Measurements from ENCODE around the gene SLCO4A1.

Gene SLCO4A1

DNA sequence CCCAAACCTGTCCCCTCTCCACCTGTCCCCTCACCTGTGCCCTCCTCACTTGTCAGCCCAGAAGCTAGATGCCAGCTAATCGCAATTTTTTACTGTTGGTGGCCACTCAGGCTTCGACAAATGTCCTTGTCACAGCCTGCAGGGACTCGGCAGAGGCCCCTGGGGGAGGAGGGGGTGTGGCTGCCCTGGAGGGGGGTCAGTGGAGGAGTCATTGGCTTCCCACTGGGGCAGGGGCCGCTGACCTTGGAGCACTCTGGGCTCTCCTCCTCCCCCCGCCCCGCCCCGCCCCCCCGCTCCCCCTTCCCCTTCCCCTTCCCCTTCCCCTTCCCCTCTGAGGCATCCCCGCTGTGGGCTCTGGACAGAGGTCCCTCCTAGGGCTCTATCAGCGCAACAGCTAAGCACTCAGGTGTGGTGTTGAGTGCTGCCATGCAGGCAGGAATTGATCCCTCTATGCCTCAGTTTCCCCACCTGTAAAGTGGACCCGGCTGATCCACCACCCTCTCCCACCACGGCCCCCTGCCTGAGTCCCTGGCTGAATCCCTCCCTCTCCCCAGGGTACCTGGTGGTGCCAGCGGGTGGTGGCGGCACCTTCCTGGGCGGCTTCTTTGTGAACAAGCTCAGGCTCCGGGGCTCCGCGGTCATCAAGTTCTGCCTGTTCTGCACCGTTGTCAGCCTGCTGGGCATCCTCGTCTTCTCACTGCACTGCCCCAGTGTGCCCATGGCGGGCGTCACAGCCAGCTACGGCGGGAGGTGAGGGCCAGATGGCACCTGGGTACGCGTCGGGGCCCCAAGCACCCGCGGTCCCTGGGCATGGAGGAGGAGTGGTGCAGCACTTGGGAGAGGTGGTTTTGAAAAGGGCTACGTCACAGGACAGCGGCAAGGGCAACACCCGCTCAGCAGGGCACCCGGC, 23.8 kb downstream of the SLCO4A1 start:
- H3K27ac Mint-ChIP-seq = no peak overlapping the region
- H3K27me3 Mint-ChIP-seq = no peaks in the 10 kb centered on the region
- H3K9me3 Mint-ChIP-seq (ENCODE audit: low read depth) = no peaks in the 10 kb centered on the region
- no peaks in the 10 kb centered on the region for H3K4me1 Mint-ChIP-seq (ENCODE audit: low read depth)
- H3K4me3 Mint-ChIP-seq = no peak overlapping the region
- H3K36me3 Mint-ChIP-seq = peaks cover 5% of the 10 kb centered on the region

GRCh38 chr20:62666736-62667529, 24.6 kb downstream of the SLCO4A1 start:
- Mint-ChIP-seq H3K9me3 (ENCODE audit: low read depth) (no peaks in the 10 kb centered on the region), H3K4me1 (ENCODE audit: low read depth) (no peaks in the 10 kb centered on the region), H3K27ac (no peak overlapping the region), H3K27me3 (no peaks in the 10 kb centered on the region), H3K36me3 (peaks cover 5% of the 10 kb centered on the region), H3K4me3 (no peak overlapping the region)

GRCh38 chr20:62667530-62668440, 25.5 kb downstream of the SLCO4A1 start:
- Mint-ChIP-seq H3K9me3 (ENCODE audit: low read depth) (no peaks in the 10 kb centered on the region), H3K27ac (no peak overlapping the region), H3K4me1 (ENCODE audit: low read depth) (no peaks in the 10 kb centered on the region), H3K36me3 (peaks cover 5% of the 10 kb centered on the region), H3K27me3 (no peaks in the 10 kb centered on the region), H3K4me3 (no peak overlapping the region)

DNA sequence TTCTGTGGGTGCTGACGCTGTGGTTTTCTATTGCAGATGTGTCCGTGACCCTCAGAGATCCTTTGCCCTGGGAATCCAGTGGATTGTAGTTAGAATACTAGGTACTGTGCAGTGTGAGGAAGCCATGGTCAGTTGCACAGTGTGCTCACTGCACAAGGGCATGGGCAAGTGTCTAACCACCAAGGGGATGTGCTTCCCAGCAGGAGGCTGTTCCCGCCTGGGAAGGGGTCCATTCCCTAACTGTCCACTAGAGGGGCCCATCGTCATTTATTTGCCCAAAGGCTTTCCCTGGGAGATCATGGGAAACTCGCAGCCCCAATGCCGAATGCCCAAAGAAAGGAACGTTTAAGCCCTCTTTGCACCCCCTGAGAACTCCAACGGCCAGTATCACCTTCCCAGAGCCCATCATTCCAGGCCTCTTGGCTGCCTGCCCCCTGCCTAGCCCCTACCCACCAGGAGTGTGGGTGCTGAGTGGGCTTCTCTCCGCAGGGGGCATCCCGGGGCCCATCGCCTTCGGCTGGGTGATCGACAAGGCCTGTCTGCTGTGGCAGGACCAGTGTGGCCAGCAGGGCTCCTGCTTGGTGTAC, 26.2 kb downstream of the SLCO4A1 start:
- H3K4me1 Mint-ChIP-seq (ENCODE audit: low read depth) = no peaks in the 10 kb centered on the region
- no peak overlapping the region for H3K27ac Mint-ChIP-seq
- H3K36me3 Mint-ChIP-seq = peaks cover 5% of the 10 kb centered on the region
- H3K27me3 Mint-ChIP-seq = no peaks in the 10 kb centered on the region
- no peaks in the 10 kb centered on the region for H3K9me3 Mint-ChIP-seq (ENCODE audit: low read depth)
- H3K4me3 Mint-ChIP-seq = no peak overlapping the region

- H3K27me3 Mint-ChIP-seq = no peaks in the 10 kb centered on the region
- H3K36me3 Mint-ChIP-seq = peaks cover 5% of the 10 kb centered on the region
Measured at GRCh38 chr20:62669249-62669648, 26.9 kb downstream of the SLCO4A1 start.

GRCh38 chr20:62670156-62670555, 27.9 kb downstream of the SLCO4A1 start:
- no peak overlapping the region for H3K4me3 Mint-ChIP-seq
- H3K9me3 Mint-ChIP-seq (ENCODE audit: low read depth) = no peaks in the 10 kb centered on the region
- no peaks in the 10 kb centered on the region for H3K4me1 Mint-ChIP-seq (ENCODE audit: low read depth)
- H3K36me3 Mint-ChIP-seq = peaks cover 5% of the 10 kb centered on the region
- no peak overlapping the region for H3K27ac Mint-ChIP-seq
- no peaks in the 10 kb centered on the region for H3K27me3 Mint-ChIP-seq

More at GRCh38 chr20:62669249-62669648, 26.9 kb downstream of the SLCO4A1 start:
- no peaks in the 10 kb centered on the region for H3K9me3 Mint-ChIP-seq (ENCODE audit: low read depth)
- H3K4me3 Mint-ChIP-seq = no peak overlapping the region
- H3K27ac Mint-ChIP-seq = no peak overlapping the region
- no peaks in the 10 kb centered on the region for H3K4me1 Mint-ChIP-seq (ENCODE audit: low read depth)

DNA sequence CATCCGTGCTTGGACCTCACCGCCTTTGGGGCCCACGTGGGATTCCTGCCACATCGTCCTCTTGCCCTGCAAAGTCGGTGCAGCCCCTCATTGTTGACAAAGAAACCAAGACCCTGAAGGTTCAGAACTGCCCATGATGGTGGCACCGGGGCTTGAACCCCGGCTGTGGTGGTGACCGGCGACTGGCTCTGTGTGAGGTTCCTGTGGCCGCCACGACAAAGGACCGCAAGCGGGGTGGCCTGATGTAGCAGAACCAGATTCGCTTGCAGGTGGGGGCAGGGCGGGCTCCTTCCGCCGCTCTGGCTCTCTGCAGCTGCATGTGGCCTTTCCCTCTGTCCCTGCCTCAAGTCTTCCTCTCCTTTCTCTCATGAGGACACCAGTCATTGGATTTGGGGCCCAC, 28.7 kb downstream of the SLCO4A1 start:
- H3K27ac Mint-ChIP-seq = no peak overlapping the region
- H3K4me3 Mint-ChIP-seq = no peak overlapping the region
- peaks cover 5% of the 10 kb centered on the region for H3K36me3 Mint-ChIP-seq
- H3K9me3 Mint-ChIP-seq (ENCODE audit: low read depth) = no peaks in the 10 kb centered on the region
- H3K4me1 Mint-ChIP-seq (ENCODE audit: low read depth) = no peaks in the 10 kb centered on the region
- no peaks in the 10 kb centered on the region for H3K27me3 Mint-ChIP-seq

DNA sequence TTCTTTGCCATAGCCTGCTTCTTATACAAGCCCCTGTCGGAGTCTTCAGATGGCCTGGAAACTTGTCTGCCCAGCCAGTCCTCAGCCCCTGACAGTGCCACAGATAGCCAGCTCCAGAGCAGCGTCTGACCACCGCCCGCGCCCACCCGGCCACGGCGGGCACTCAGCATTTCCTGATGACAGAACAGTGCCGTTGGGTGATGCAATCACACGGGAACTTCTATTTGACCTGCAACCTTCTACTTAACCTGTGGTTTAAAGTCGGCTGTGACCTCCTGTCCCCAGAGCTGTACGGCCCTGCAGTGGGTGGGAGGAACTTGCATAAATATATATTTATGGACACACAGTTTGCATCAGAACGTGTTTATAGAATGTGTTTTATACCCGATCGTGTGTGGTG, 29.5 kb downstream of the SLCO4A1 start:
- Mint-ChIP-seq H3K4me3 (no peak overlapping the region), H3K36me3 (peaks cover 5% of the 10 kb centered on the region), H3K27me3 (no peaks in the 10 kb centered on the region), H3K4me1 (ENCODE audit: low read depth) (no peaks in the 10 kb centered on the region), H3K9me3 (ENCODE audit: low read depth) (no peaks in the 10 kb centered on the region), H3K27ac (no peak overlapping the region)

DNA sequence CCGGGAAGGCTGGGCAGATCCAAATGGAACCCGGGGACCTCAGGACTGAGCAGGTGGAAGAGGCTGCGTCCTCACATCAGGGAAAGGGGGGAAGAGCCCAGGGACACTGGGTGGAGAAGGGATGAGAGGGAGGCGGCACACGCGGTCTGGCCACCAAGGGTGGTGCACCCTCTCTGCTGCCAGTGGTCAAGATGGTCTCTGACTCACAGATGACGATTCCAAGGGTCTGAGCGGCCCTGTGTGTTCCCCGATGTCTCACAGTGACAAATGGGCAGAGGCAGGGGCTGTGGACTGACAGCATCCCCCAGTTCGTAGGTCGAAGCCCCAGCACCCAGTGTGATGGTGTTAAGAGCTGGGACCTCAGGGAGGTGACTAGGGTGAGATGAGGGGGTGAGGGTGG, 32.1 kb downstream of the SLCO4A1 start:
- Mint-ChIP-seq H3K27me3 (no peaks in the 10 kb centered on the region), H3K4me1 (ENCODE audit: low read depth) (peaks cover 2% of the 10 kb centered on the region), H3K9me3 (ENCODE audit: low read depth) (no peaks in the 10 kb centered on the region), H3K36me3 (no peaks in the 10 kb centered on the region), H3K4me3 (no peak overlapping the region), H3K27ac (peak overlapping the region; percentile 12)

DNA sequence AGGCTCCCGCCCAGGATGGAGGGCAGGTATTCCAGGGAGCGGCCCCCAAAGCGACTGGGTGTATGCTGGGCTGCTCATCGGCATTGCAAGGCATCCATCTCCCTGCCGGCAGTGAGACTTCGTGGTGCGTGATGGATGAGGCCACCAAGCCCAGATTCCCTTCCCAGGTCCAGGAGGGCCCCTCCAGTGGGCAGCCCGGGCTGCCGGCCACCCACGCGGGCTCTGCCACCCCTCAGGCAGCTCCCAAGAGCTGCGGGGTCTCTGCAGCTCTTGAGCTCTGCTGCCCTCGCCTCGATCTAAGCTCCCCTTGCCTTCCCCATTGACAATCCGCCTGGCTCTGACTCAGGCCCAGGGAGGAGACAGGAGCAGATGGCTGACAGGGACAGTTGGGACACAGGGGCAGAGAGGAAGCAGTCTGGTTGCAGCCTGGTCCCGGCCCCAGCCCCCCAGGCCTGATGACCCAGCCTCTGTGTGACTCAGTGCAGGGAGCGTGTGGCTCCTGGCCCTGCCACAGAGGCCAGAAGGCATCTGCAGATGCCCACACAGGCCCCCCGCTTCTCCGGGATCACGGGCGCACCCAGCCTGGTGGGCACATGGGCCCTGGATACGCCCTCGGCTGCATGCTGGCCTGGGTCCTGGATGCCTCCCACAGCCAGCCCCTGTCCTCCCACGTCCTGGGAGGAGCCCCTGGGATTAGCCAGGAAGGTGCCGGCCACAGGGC, 33.0 kb downstream of the SLCO4A1 start:
- Mint-ChIP-seq H3K4me3 (no peak overlapping the region), H3K4me1 (ENCODE audit: low read depth) (peaks cover 2% of the 10 kb centered on the region), H3K27me3 (no peaks in the 10 kb centered on the region), H3K27ac (no peak overlapping the region), H3K9me3 (ENCODE audit: low read depth) (no peaks in the 10 kb centered on the region), H3K36me3 (no peaks in the 10 kb centered on the region)

DNA sequence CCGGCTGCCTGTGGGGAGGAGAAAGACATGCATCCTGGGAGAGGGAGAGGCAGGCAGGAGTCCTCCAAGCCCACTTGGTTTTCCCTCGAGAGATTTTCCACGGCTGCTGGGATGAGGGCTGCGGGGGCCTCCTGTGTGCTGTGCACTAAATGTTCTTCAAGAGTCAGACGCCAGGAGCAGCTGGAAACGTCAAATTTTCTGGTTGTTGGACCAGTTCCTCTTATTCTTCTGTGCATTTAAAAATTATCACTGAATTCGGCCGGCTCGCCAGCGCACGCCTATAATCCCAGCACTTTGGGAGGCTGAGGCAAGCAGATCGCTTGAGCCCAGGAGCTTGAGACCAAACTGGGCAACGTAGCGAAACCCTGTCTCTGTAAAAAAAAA, 33.6 kb downstream of the SLCO4A1 start:
- H3K36me3 Mint-ChIP-seq = no peaks in the 10 kb centered on the region

DNA sequence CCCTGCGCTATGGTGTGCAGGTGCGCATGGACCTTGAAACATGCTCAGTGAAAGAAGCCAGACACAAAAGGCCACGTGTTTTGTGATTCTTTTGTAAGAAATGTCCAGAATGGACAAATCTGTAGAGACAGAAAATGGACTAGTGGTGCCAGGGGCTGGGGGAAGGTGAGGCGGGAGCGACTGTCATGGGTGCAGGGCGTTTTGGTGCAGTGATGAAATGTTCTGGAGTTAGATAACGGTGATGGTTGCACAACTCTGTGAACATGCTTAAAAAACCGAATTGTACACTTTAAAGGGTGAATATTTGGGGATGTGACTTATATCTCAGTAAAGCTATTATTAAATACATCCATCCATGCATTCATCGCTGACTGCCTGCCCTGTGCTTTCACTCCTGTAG, 34.7 kb downstream of the SLCO4A1 start:
- H3K27ac Mint-ChIP-seq = no peak overlapping the region
- H3K27me3 Mint-ChIP-seq = no peaks in the 10 kb centered on the region
- no peaks in the 10 kb centered on the region for H3K36me3 Mint-ChIP-seq
- peaks cover 2% of the 10 kb centered on the region for H3K4me1 Mint-ChIP-seq (ENCODE audit: low read depth)
- no peaks in the 10 kb centered on the region for H3K9me3 Mint-ChIP-seq (ENCODE audit: low read depth)
- H3K4me3 Mint-ChIP-seq = no peak overlapping the region

More for the DNA sequence above, 33.6 kb downstream of the SLCO4A1 start:
- Mint-ChIP-seq H3K27me3 (no peaks in the 10 kb centered on the region), H3K4me1 (ENCODE audit: low read depth) (peaks cover 2% of the 10 kb centered on the region), H3K27ac (no peak overlapping the region), H3K4me3 (no peak overlapping the region), H3K9me3 (ENCODE audit: low read depth) (no peaks in the 10 kb centered on the region)

GRCh38 chr20:62677678-62678077, 35.4 kb downstream of the SLCO4A1 start:
- H3K27ac Mint-ChIP-seq = no peak overlapping the region
- peaks cover 2% of the 10 kb centered on the region for H3K4me1 Mint-ChIP-seq (ENCODE audit: low read depth)
- no peaks in the 10 kb centered on the region for H3K9me3 Mint-ChIP-seq (ENCODE audit: low read depth)
- H3K27me3 Mint-ChIP-seq = no peaks in the 10 kb centered on the region
- no peaks in the 10 kb centered on the region for H3K36me3 Mint-ChIP-seq
- no peak overlapping the region for H3K4me3 Mint-ChIP-seq

- no peaks in the 10 kb centered on the region for H3K9me3 Mint-ChIP-seq (ENCODE audit: low read depth)
Measured at GRCh38 chr20:62678553-62678952, 36.2 kb downstream of the SLCO4A1 start.

More at GRCh38 chr20:62678553-62678952, 36.2 kb downstream of the SLCO4A1 start:
- Mint-ChIP-seq H3K4me1 (ENCODE audit: low read depth) (peaks cover 2% of the 10 kb centered on the region), H3K27me3 (no peaks in the 10 kb centered on the region), H3K4me3 (no peak overlapping the region), H3K27ac (no peak overlapping the region), H3K36me3 (no peaks in the 10 kb centered on the region)

Data from activated naive CD8-positive, alpha-beta T cell (primary cell).